HepG2 (cell line): ENCODE measurements around the gene CAMK4. TPM values are rescaled to one million over a fixed set of nuclear protein-coding genes. Genes with fewer than 3 reads are reported as not detected.

Source experiments
- ATAC-seq: fragments of 200-7000 bp; cut with Tn5 transposase; 3 replicates; pipeline ENCODE4 v1.9.1; 2020; ENCODE audit warnings: mild to moderate bottlenecking, moderate library complexity
- BruUV-seq: library from RNA; stranded (reverse); fragments of 400-500 nt; replicated peaks from 2 replicates; lab custom pipeline; 2021; lab: Mats Ljungman, UMichigan
- CTCF ChIA-PET: fragments of 300-600 bp; formaldehyde crosslinking; extraction: SDS; loops from one replicate; lab custom pipeline; 2021; ENCODE audit warnings: low total read pairs, inconsistent platforms, low intra/inter-chr PET ratio; lab: Yijun Ruan, JAX
- POLR2A ChIA-PET: fragments of 350-600 bp; sonication (Branson Sonifier 250); formaldehyde crosslinking; loops from one replicate; lab custom pipeline; 2020; ENCODE audit warnings: antibody characterized with exemption, inconsistent platforms; lab: Yijun Ruan, JAX
- DNase-seq: peaks from one replicate; pipeline ENCODE4 v3.0.0-alpha.2; 2015; ENCODE audit warnings: low spot score
- FAIRE-seq: peaks from 3 replicates; lab custom pipeline; 2011; peaks lifted over from hg19 to GRCh38; lab: Jason Lieb, UNC
- H2AFZ ChIP-seq: one replicate; pipeline ENCODE4 v1.6.1; 2011; ENCODE audit warnings: low read length, inconsistent platforms
- H3K27ac ChIP-seq: fragments of 300-600 bp; 3 replicates; pipeline ENCODE4 v1.8.0; 2011; ENCODE audit warnings: mixed run types, mild to moderate bottlenecking, mixed read lengths, low read length, inconsistent platforms; ENCODE audit not compliant: insufficient read depth; ENCODE audit errors: extremely low read length
- H3K27me3 ChIP-seq, 2 experiments: fragments of 200-600 bp in 1 of 2; 2 replicates in 1 of 2; 3 replicates in 1 of 2; pipeline versions ENCODE4 v1.6.0 to v1.8.0; 2011; ENCODE audit warnings: low read length in 2 of 2, mild to moderate bottlenecking in 2 of 2, moderate library complexity in 2 of 2, inconsistent platforms in 1 of 2; ENCODE audit not compliant: insufficient read depth in 2 of 2, control insufficient read depth in 1 of 2
- H3K36me3 ChIP-seq, 2 experiments: fragments of 200-600 bp in 1 of 2; replicated peaks in 1 of 2; 2 replicates in 1 of 2; 3 replicates in 1 of 2; pipeline versions ENCODE4 v1.5.1 to v1.8.0; 2011; ENCODE audit warnings: low read length in 2 of 2, inconsistent platforms in 1 of 2; ENCODE audit not compliant: insufficient read depth in 2 of 2, control insufficient read depth in 1 of 2
- H3K4me1 ChIP-seq: 2 replicates; pipeline ENCODE4 v1.5.1; 2012; ENCODE audit warnings: low read length, inconsistent platforms; ENCODE audit not compliant: insufficient read depth
- H3K4me2 ChIP-seq: 2 replicates; pipeline ENCODE4 v1.6.0; 2011; ENCODE audit warnings: low read depth, low read length, inconsistent platforms
- H3K4me3 ChIP-seq, 3 experiments: fragments of 200-600 bp in 1 of 3; sonication (generic), shearing (Covaris generic) in 1 of 3; replicated peaks in 1 of 3; 2 replicates each; pipeline ENCODE4 v1.5.1; 2011 to 2016; ENCODE audit warnings: low read length in 3 of 3, inconsistent platforms in 2 of 3, low read depth in 2 of 3, mild to moderate bottlenecking in 2 of 3, control low read depth in 1 of 3, mixed read lengths in 1 of 3; ENCODE audit not compliant: insufficient read depth in 1 of 3
- H3K79me2 ChIP-seq: one replicate; pipeline ENCODE4 v1.6.1; 2011; ENCODE audit warnings: low read length, inconsistent platforms; ENCODE audit not compliant: insufficient read depth
- H3K9ac ChIP-seq: 2 replicates; pipeline ENCODE4 v1.6.0; 2011; ENCODE audit warnings: mild to moderate bottlenecking, low read depth, low read length, inconsistent platforms; ENCODE audit not compliant: insufficient read depth
- H3K9me3 ChIP-seq: 2 replicates; pipeline ENCODE4 v1.5.1; 2012; ENCODE audit warnings: mild to moderate bottlenecking, low read length
- H4K20me1 ChIP-seq: 2 replicates; pipeline ENCODE4 v1.6.0; 2011; ENCODE audit warnings: inconsistent platforms, mild to moderate bottlenecking, low read length, moderate library complexity; ENCODE audit not compliant: insufficient read depth
- GATA4 ChIP-seq: sonication (generic); IDR thresholded peaks from 2 replicates; pipeline ENCODE4 v1.6.1; 2016; ENCODE audit warnings: antibody characterized with exemption, low read depth, borderline replicate concordance
- KDM4B ChIP-seq: sonication (generic); formaldehyde crosslinking; IDR thresholded peaks from 2 replicates; pipeline ENCODE4 v1.4.0; 2020; ENCODE audit warnings: missing genetic modification reagents
- MBNL3 ChIP-seq: fragments of 250-450 bp; sonication (Bioruptor Pico); conservative IDR thresholded peaks from 2 replicates; pipeline ENCODE4 v1.8.0; 2022; ENCODE audit warnings: mild to moderate bottlenecking, inconsistent platforms
- NFE2L2 ChIP-seq: fragments of 150-350 bp; IDR thresholded peaks from 2 replicates; pipeline ENCODE4 v1.6.1; 2014; ENCODE audit warnings: low read length
- NFIC ChIP-seq: IDR thresholded peaks from 2 replicates; pipeline ENCODE4 v1.6.1; 2012; ENCODE audit warnings: mild to moderate bottlenecking, low read length, inconsistent platforms
- RAD21 ChIP-seq: fragments of 450-650 bp; formaldehyde crosslinking; IDR thresholded peaks from 2 replicates; pipeline ENCODE4 v1.5.0; 2020; ENCODE audit warnings: mild to moderate bottlenecking
- THAP11 ChIP-seq: IDR thresholded peaks from 2 replicates; pipeline ENCODE4 v1.6.1; 2016; ENCODE audit warnings: missing biosample characterization, missing genetic modification reagents
- ZNF142 ChIP-seq: sonication (generic); formaldehyde crosslinking; IDR thresholded peaks from 2 replicates; pipeline ENCODE4 v1.4.0; 2020; ENCODE audit warnings: missing genetic modification reagents
- ZNF460 ChIP-seq: sonication (generic); formaldehyde crosslinking; IDR thresholded peaks from 2 replicates; pipeline ENCODE4 v1.5.1; 2020; ENCODE audit warnings: missing genetic modification reagents, mild to moderate bottlenecking, borderline replicate concordance
- ZNF549 ChIP-seq: sonication (generic); formaldehyde crosslinking; IDR thresholded peaks from 2 replicates; pipeline ENCODE4 v1.5.0; 2020; ENCODE audit warnings: missing genetic modification reagents
- ZNF704 ChIP-seq: sonication (generic); formaldehyde crosslinking; IDR thresholded peaks from 2 replicates; pipeline ENCODE4 v1.8.1; 2023; ENCODE audit warnings: mild to moderate bottlenecking, inconsistent platforms, moderate library complexity, missing genetic modification reagents, borderline replicate concordance
- ZNF841 ChIP-seq: sonication (generic); formaldehyde crosslinking; IDR thresholded peaks from 2 replicates; pipeline ENCODE4 v1.8.1; 2023; ENCODE audit warnings: missing genetic modification reagents, borderline replicate concordance
- WGBS: methylation state at CpG from one replicate; pipeline ENCODE4 v1.1.6; 2017; ENCODE audit warnings: low lambda C conversion rate; 5-methylcytosine and 5-hydroxymethylcytosine counted together
- in situ Hi-C: cut with HindIII; loops from 2 replicates; pipeline ENCODE4 v1.10.0; 2017; ENCODE audit warnings: low pct_unique_long_range_greater_than_20kb; ENCODE audit not compliant: extremely low pct_ligation_motif_present
- intact Hi-C: fragments of 100-400 bp; cut with micrococcal nuclease; formaldehyde crosslinking; loops from one replicate; pipeline ENCODE4 v1.10.0; 2022; ENCODE audit not compliant: unreplicated experiment
- polyA plus RNA-seq, 8 experiments: library from polyadenylated mRNA; depleted of rRNA in 3 of 8; stranded (reverse) in 7 of 8; unstranded in 1 of 8; fragments of >200 nt; fragmentation: Illumina TruSeq in 4 of 8; extraction: Trizol in 4 of 8; gene quantifications; 2 replicates each; pipeline versions ENCODE4 v1.2.1 to v1.2.3, GENCODE V29; 2011 to 2016; ENCODE audit warnings: low read depth in 4 of 8, missing spikeins in 1 of 8, mixed read lengths in 1 of 8; ENCODE audit not compliant: insufficient read depth in 1 of 8
- total RNA-seq, 5 experiments: library from RNA; depleted of rRNA; stranded (reverse); fragments of >200 nt; fragmentation: Illumina TruSeq; extraction: Trizol; gene quantifications; 2 replicates each; pipeline ENCODE4 v1.2.3, GENCODE V29; 2016; ENCODE audit warnings: low read depth in 1 of 5

The CAMK4 gene
- total and polyA plus RNA-seq, 2 of the 13 experiments (the other 11 are each of a cell fraction or from before 2014, with no cell fraction given) = not detected

GRCh38 chr5:111375645-111376044 is 151.5 kb downstream of the CAMK4 start:
- no peaks in the 10 kb centered on the region for H3K79me2 ChIP-seq
- no peaks in the 10 kb centered on the region for H3K27me3 ChIP-seq
- H4K20me1 ChIP-seq = no peaks in the 10 kb centered on the region
- no peaks in the 10 kb centered on the region for H3K4me1 ChIP-seq
- H3K4me2 ChIP-seq = no peak overlapping the region
- no peaks in the 10 kb centered on the region for H3K36me3 ChIP-seq
- in situ Hi-C loops (no loop called here), intact Hi-C loops (no loop called here)
- 50% methylated on average over 2 of the region's 2 CpGs for WGBS
- no TSS peak for BruUV-seq
- TF ChIP-seq ZNF460 (CRISPR knock-in tag) = no peak
- peak; percentile 63 for TF ChIP-seq NFE2L2
- no peak overlapping the region for H2AFZ ChIP-seq
- POLR2A ChIA-PET = no interaction called here
- no peak overlapping the region for H3K9ac ChIP-seq
- no peak overlapping the region for H3K27ac ChIP-seq
- no peaks in the 10 kb centered on the region for H3K9me3 ChIP-seq
- ATAC-seq (no peak), DNase-seq (no peak), FAIRE-seq (no peak)
- CTCF ChIA-PET = no interaction called here
- no peak overlapping the region for H3K4me3 ChIP-seq

GRCh38 chr5:111377306-111377705 is 153.1 kb downstream of the CAMK4 start:
- Histone ChIP-seq H3K79me2 (no peaks in the 10 kb centered on the region), H2AFZ (no peak overlapping the region), H3K9ac (no peak overlapping the region), H4K20me1 (no peaks in the 10 kb centered on the region), H3K4me1 (no peaks in the 10 kb centered on the region), H3K4me2 (no peak overlapping the region), H3K9me3 (no peaks in the 10 kb centered on the region), H3K36me3 (no peaks in the 10 kb centered on the region), H3K4me3 (no peak overlapping the region), H3K27ac (no peak overlapping the region), H3K27me3 (no peaks in the 10 kb centered on the region)
- ChIA-PET CTCF (no interaction called here), POLR2A (no interaction called here)
- intact Hi-C loops = no loop called here
- in situ Hi-C loops = no loop called here
- DNase-seq (no peak), FAIRE-seq (no peak), ATAC-seq (no peak)
- BruUV-seq = no TSS peak
- TF ChIP-seq ZNF841 (CRISPR knock-in tag) = no peak
- TF ChIP-seq ZNF142 (CRISPR knock-in tag) = no peak
- no peak for TF ChIP-seq MBNL3 (CRISPR knock-in tag)
- no peak for TF ChIP-seq ZNF549
- TF ChIP-seq GATA4 = no peak
- TF ChIP-seq THAP11 (CRISPR knock-in tag) = no peak
- no peak for TF ChIP-seq ZNF704 (CRISPR knock-in tag)
- no peak for TF ChIP-seq NFIC
- no peak for TF ChIP-seq KDM4B
- no peak for TF ChIP-seq RAD21 (CRISPR knock-in tag)
